ENCODE results near the gene RHPN2. TPM values are rescaled to one million over a fixed set of nuclear protein-coding genes. Genes with fewer than 3 reads are reported as not detected.

Gene RHPN2
- total RNA-seq, 1 experiment from 2014 or later: 21.3 TPM

DNA sequence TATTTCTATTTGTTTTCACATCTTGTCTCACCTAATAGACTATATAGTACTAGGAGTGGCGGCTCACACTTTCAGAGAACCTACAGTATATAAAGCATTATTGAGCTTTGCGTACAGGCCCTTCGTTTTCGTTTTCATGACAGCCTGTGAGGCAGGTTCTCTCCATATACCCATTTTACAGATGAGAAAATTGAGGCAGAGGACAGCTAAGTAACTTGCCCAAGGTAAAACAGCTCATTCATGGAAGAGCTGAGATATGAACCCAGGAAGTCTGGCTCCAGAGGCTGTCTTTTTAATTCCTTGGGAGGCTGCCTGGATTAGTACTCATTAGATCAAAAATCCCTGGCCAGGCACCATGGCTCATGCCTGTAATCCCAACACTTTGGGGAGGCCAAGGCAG, 63.8 kb downstream of the RHPN2 start:
- H2AFZ ChIP-seq: no peak overlapping the region
- CTCF ChIA-PET: no interaction called here
- no peak for DNase-seq
- TF ChIP-seq EZH2 (IDR thresholded peaks at IDR 0.05; ENCODE audit: low read depth) (no peak), CTCF (conservative IDR thresholded peaks at IDR 0.05) (no peak)
- H3K4me2 ChIP-seq: no peak overlapping the region
- intact Hi-C loops (cut with micrococcal nuclease; ENCODE audit: unreplicated experiment): no loop called here
- peaks cover 16% of the 10 kb centered on the region; the same call in 1 of the 2 replicates for H3K36me3 ChIP-seq (ENCODE audit: low read depth)
- no peaks in the 10 kb centered on the region for H3K27me3 ChIP-seq (ENCODE audit: insufficient read depth, low read depth)
- H3K4me3 ChIP-seq: no peak overlapping the region
- H3K79me2 ChIP-seq (ENCODE audit: low read depth): no peaks in the 10 kb centered on the region
- no peaks in the 10 kb centered on the region for H3K9me3 ChIP-seq (ENCODE audit: insufficient read depth, low read depth)
- H3F3A ChIP-seq (ENCODE audit: insufficient read depth, low read depth): peaks cover 12% of the 10 kb centered on the region; the same call in 1 of the 2 replicates
- BruUV-seq (replicated peaks): no TSS peak
- no peaks in the 10 kb centered on the region for H3K9me2 ChIP-seq (ENCODE audit: insufficient read depth)
- no peak overlapping the region for H3K27ac ChIP-seq
- no peaks in the 10 kb centered on the region for H4K20me1 ChIP-seq (ENCODE audit: insufficient read depth)
- POLR2A ChIA-PET (ENCODE audit: unreplicated experiment): interaction anchor here (0.7 kb wide), 1 partner anchor 80 kb away, joined by 4 read pairs; the partner anchor contains the start of gene GPATCH1
- peaks cover 14% of the 10 kb centered on the region for H3K4me1 ChIP-seq (replicated peaks; ENCODE audit: insufficient read depth)

- CTCF ChIA-PET: no interaction called here
- no peak overlapping the region for H2AFZ ChIP-seq
- DNase-seq: no peak
- no peak for TF ChIP-seq CTCF (conservative IDR thresholded peaks at IDR 0.05)
- no peak for TF ChIP-seq EZH2 (IDR thresholded peaks at IDR 0.05; ENCODE audit: low read depth)
- H4K20me1 ChIP-seq (ENCODE audit: insufficient read depth): no peaks in the 10 kb centered on the region
- no peaks in the 10 kb centered on the region for H3K27me3 ChIP-seq (ENCODE audit: insufficient read depth, low read depth)
- H3F3A ChIP-seq (ENCODE audit: insufficient read depth, low read depth): peaks cover 8% of the 10 kb centered on the region; the same call in 1 of the 2 replicates
- intact Hi-C loops (cut with micrococcal nuclease; ENCODE audit: unreplicated experiment): no loop called here
- H3K9me2 ChIP-seq (ENCODE audit: insufficient read depth): no peaks in the 10 kb centered on the region
- H3K4me1 ChIP-seq (replicated peaks; ENCODE audit: insufficient read depth): peaks cover 10% of the 10 kb centered on the region
- no peaks in the 10 kb centered on the region for H3K9me3 ChIP-seq (ENCODE audit: insufficient read depth, low read depth)
- H3K4me3 ChIP-seq: no peak overlapping the region
- no TSS peak for BruUV-seq (replicated peaks)
- H3K4me2 ChIP-seq: no peak overlapping the region
- no peak overlapping the region for H3K27ac ChIP-seq
- peaks cover 16% of the 10 kb centered on the region; the same call in 1 of the 2 replicates for H3K36me3 ChIP-seq (ENCODE audit: low read depth)
- POLR2A ChIA-PET (ENCODE audit: unreplicated experiment): no interaction called here
- no peaks in the 10 kb centered on the region for H3K79me2 ChIP-seq (ENCODE audit: low read depth)
These were observed 64.2 kb downstream of the RHPN2 start for GRCh38 chr19:33000510-33000909.

GRCh38 chr19:32998722-32999121, 66.0 kb downstream of the RHPN2 start:
- no peaks in the 10 kb centered on the region for H4K20me1 ChIP-seq (ENCODE audit: insufficient read depth)
- H3K27me3 ChIP-seq (ENCODE audit: insufficient read depth, low read depth): no peaks in the 10 kb centered on the region
- H3K9me2 ChIP-seq (ENCODE audit: insufficient read depth): no peaks in the 10 kb centered on the region
- no peaks in the 10 kb centered on the region for H3F3A ChIP-seq (ENCODE audit: insufficient read depth, low read depth)
- H3K27ac ChIP-seq: no peak overlapping the region
- no peaks in the 10 kb centered on the region for H3K4me1 ChIP-seq (replicated peaks; ENCODE audit: insufficient read depth)
- ChIA-PET CTCF (no interaction called here), POLR2A (ENCODE audit: unreplicated experiment) (no interaction called here)
- no peaks in the 10 kb centered on the region for H3K79me2 ChIP-seq (ENCODE audit: low read depth)
- no peak overlapping the region for H3K4me3 ChIP-seq
- H3K4me2 ChIP-seq: no peak overlapping the region
- no peak overlapping the region for H2AFZ ChIP-seq
- TF ChIP-seq EZH2 (IDR thresholded peaks at IDR 0.05; ENCODE audit: low read depth): no peak
- no peak for TF ChIP-seq CTCF (conservative IDR thresholded peaks at IDR 0.05)
- BruUV-seq (replicated peaks): no TSS peak
- DNase-seq: no peak
- intact Hi-C loops (cut with micrococcal nuclease; ENCODE audit: unreplicated experiment): no loop called here
- no peaks in the 10 kb centered on the region for H3K9me3 ChIP-seq (ENCODE audit: insufficient read depth, low read depth)
- H3K36me3 ChIP-seq (ENCODE audit: low read depth): peaks cover 27% of the 10 kb centered on the region
